Parathyroid adenoma (tissue), 2 donors: ENCODE measurements around the gene TMEM59.
"Not testable (repeated sequence)": the region's sequence is repeated elsewhere in the genome, so short reads cannot be mapped to it uniquely, and the experiment has no call there.

Experiments
- H2AFZ ChIP-seq: fragments of 300-600 bp; sonication (generic); one replicate; pipeline ENCODE4 v1.7.0; 2017; ENCODE audit warnings: antibody characterized with exemption, mild to moderate bottlenecking
- H3K27ac ChIP-seq: fragments of 300-600 bp; sonication (generic); one replicate; pipeline ENCODE4 v1.7.0; 2017
- H3K27me3 ChIP-seq: fragments of 300-600 bp; sonication (generic); one replicate; pipeline ENCODE4 v1.7.0; 2017; ENCODE audit warnings: low read length; ENCODE audit not compliant: control insufficient read depth, insufficient read depth
- H3K36me3 ChIP-seq: fragments of 300-600 bp; sonication (generic); one replicate; pipeline ENCODE4 v1.7.0; 2017; ENCODE audit warnings: low read length; ENCODE audit not compliant: control insufficient read depth, insufficient read depth
- H3K4me1 ChIP-seq: fragments of 300-600 bp; sonication (generic); one replicate; pipeline ENCODE4 v1.7.0; 2017; ENCODE audit warnings: control low read depth
- H3K4me2 ChIP-seq: fragments of 300-600 bp; sonication (generic); one replicate; pipeline ENCODE4 v1.7.0; 2017; ENCODE audit warnings: low read length
- H3K4me3 ChIP-seq: fragments of 300-600 bp; sonication (generic); one replicate; pipeline ENCODE4 v1.7.0; 2017; ENCODE audit warnings: low read depth, low read length
- H3K79me2 ChIP-seq: fragments of 300-600 bp; sonication (generic); one replicate; pipeline ENCODE4 v1.7.0; 2017; ENCODE audit warnings: control low read depth
- H3K9ac ChIP-seq: fragments of 300-600 bp; sonication (generic); one replicate; pipeline ENCODE4 v1.7.0; 2017; ENCODE audit warnings: mild to moderate bottlenecking
- H3K9me3 ChIP-seq: fragments of 300-600 bp; sonication (generic); one replicate; pipeline ENCODE4 v1.7.0; 2017; ENCODE audit warnings: low read length; ENCODE audit not compliant: control insufficient read depth
- TF ChIP-seq, protein P1 (sequence below): fragments of 300-600 bp; sonication (generic); IDR thresholded peaks from one replicate; pipeline ENCODE4 v1.7.0; 2017; ENCODE audit warnings: antibody characterized with exemption, mild to moderate bottlenecking
- donor health status: primary hyperparathyroidism.

Gene TMEM59

DNA sequence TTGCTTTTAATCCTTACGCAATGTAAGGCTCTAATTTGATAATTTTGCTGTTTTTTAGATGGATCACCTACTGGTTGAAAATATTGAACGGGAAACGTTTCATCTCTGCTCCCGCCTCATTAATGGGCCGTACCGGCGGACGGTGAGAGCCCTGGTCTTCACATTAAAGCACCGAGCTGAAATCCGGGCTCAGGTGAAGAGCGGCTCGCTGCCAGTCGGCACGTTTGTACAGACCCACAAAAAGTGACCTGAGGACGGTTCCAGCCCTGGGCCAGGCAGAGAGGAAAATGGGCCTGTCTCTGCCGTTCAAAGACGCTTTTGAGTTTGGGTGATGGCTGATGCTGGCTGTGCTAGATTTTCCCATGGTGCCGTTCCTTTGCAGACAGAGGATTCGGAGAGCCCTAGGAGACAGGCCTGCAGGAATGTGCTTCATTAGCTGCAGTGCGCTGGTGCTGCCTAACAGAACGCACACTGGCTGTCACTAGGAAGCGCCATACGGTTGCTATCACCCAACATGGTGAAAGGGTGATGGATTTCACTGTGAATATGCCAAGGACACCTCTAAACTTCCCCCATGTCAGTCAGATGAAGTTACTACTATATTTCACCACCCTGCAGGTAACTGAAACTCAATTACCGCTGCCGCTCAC is 43.3 kb upstream of the TMEM59 start:
- Histone ChIP-seq H3K27ac (no peak overlapping the region), H3K4me3 (no peak overlapping the region), H3K36me3 (no peaks in the 10 kb centered on the region), H3K79me2 (no peaks in the 10 kb centered on the region), H3K4me1 (no peaks in the 10 kb centered on the region), H3K27me3 (no peaks in the 10 kb centered on the region), H3K9ac (no peak overlapping the region), H2AFZ (no peak overlapping the region), H3K9me3 (no peaks in the 10 kb centered on the region), H3K4me2 (no peak overlapping the region)
- TF ChIP-seq, protein P1, sequence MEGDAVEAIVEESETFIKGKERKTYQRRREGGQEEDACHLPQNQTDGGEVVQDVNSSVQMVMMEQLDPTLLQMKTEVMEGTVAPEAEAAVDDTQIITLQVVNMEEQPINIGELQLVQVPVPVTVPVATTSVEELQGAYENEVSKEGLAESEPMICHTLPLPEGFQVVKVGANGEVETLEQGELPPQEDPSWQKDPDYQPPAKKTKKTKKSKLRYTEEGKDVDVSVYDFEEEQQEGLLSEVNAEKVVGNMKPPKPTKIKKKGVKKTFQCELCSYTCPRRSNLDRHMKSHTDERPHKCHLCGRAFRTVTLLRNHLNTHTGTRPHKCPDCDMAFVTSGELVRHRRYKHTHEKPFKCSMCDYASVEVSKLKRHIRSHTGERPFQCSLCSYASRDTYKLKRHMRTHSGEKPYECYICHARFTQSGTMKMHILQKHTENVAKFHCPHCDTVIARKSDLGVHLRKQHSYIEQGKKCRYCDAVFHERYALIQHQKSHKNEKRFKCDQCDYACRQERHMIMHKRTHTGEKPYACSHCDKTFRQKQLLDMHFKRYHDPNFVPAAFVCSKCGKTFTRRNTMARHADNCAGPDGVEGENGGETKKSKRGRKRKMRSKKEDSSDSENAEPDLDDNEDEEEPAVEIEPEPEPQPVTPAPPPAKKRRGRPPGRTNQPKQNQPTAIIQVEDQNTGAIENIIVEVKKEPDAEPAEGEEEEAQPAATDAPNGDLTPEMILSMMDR, result no peak

DNA sequence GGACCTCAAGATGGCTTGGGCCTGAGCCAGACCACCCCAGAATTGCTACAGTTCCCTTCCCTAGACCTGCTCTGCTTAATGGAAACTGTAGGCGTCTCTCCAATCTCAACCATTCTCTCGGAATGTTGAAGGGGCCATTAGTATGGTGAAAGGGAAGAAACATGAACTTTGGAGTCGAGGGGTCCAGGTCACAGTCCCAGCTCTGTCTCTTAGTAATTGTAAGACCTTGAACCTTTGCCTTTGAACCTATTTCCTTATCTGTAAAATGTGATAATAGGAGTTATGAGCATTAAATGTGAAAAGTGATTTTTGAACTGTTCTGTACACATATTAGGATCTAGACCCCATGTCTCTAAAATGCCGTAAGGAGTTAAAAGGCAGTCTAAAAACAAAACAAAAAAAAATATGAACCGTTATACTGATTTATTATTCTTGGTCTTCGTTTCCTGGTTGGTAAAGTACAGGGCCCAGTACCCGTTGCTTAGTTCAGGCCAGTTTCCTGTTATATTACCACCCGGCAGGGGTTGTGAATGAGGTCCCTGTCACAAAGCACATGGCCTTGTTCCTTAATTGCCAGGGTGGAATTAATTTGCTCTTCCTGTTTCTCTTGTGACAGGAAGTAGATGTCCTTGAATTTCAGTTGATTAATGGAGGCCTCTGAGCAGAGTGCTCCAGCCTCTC is 42.7 kb upstream of the TMEM59 start:
- H3K27me3 ChIP-seq, result no peaks in the 10 kb centered on the region
- no peaks in the 10 kb centered on the region for H3K9me3 ChIP-seq
- H3K4me3 ChIP-seq, result no peak overlapping the region
- no peaks in the 10 kb centered on the region for H3K36me3 ChIP-seq
- no peak overlapping the region for H3K27ac ChIP-seq
- no peak overlapping the region for H2AFZ ChIP-seq
- H3K9ac ChIP-seq, result no peak overlapping the region
- TF ChIP-seq, protein P1, result no peak
- no peaks in the 10 kb centered on the region for H3K79me2 ChIP-seq
- H3K4me1 ChIP-seq, result no peaks in the 10 kb centered on the region
- no peak overlapping the region for H3K4me2 ChIP-seq

DNA sequence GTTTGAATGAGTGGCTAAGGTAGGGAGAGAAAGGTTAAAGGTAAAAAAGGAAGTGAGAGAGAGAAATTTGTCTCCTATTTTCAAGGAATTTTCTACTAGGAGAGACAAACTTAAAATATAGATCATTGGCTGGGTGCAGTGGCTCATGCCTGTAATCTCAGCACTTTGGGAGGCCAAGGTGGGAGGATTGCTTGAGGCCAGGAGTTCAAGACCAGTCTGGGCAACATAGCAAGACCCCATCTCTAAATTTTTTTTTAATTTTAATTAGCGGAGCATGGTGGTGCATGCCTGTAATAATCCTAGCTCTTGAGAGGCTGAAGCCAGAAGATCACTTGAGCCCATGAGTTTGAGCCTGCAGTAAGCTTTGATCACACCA is 41.7 kb upstream of the TMEM59 start:
- H3K4me2 ChIP-seq, H2AFZ ChIP-seq, H3K79me2 ChIP-seq, H3K9me3 ChIP-seq, H3K9ac ChIP-seq, H3K27me3 ChIP-seq, H3K4me3 ChIP-seq, H3K36me3 ChIP-seq, H3K4me1 ChIP-seq, H3K27ac ChIP-seq: not testable (repeated sequence)

DNA sequence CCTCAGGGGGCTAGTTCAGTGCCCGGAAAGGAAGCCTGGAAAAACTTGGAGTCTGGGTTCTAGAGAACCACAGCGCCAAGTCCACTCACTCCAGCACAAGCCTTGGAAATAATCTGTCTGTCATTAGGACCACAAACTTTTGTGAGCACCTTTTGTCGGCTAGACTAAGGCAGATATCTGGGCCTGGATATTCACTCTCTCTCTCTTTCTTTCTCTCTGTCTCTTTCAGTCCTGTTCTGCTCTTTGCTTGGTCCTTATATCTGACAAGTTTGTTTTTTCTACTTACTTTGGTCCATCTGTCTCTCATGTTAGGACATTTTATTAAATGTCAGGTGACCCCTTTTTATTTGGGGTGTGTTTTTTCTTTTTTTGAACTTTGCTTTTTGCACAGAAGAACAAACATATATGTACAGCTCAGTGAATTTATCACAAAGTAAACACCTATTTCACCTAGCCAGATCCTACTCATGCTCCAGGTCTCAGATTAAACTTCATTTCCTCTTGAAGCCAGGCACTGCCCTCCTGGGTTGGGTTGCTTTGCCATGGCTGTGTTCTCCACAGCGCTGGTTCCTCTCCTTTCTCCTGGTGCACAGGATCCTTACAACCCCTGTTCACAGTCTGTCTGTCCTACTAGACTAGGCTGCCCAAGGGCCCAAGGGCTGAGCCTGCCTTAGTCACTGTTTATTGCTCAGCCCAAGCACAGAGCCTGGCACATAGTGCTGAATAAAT is 41.2 kb upstream of the TMEM59 start:
- Histone ChIP-seq H3K4me3 (no peak overlapping the region), H3K36me3 (no peaks in the 10 kb centered on the region), H3K4me1 (no peaks in the 10 kb centered on the region), H3K27me3 (no peaks in the 10 kb centered on the region), H3K4me2 (no peak overlapping the region), H3K79me2 (no peaks in the 10 kb centered on the region), H3K27ac (no peak overlapping the region), H2AFZ (no peak overlapping the region), H3K9me3 (no peaks in the 10 kb centered on the region), H3K9ac (no peak overlapping the region)
- TF ChIP-seq, protein P1, result no peak

DNA sequence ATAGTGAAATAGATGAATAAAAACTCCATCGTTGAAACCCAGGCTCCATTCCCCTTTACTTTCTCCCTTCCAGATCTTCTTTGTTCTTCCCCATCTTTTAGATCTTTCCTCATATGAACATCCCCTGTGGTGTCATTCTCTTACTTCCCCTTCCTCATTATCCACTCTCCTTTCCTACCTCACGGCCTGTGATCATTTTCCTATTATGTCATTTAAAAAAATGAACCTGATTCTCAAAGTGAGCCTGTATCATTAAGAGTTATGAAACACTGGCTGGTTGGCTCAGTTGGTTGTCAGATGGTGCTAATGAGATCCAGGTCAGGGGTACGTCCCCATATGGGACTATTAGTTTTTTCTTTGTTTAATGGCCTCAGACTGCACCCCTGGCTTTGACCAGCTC is 38.7 kb upstream of the TMEM59 start:
- Histone ChIP-seq H3K4me1 (no peaks in the 10 kb centered on the region), H3K27ac (no peak overlapping the region), H3K79me2 (no peaks in the 10 kb centered on the region), H3K27me3 (no peaks in the 10 kb centered on the region), H3K9me3 (no peaks in the 10 kb centered on the region), H3K36me3 (no peaks in the 10 kb centered on the region), H3K9ac (no peak overlapping the region), H3K4me3 (no peak overlapping the region), H3K4me2 (no peak overlapping the region), H2AFZ (no peak overlapping the region)
- TF ChIP-seq, protein P1, result no peak
